Esophagus (tissue), 2 donors: ENCODE results near the gene ZNF644. TPM values are rescaled to one million over a fixed set of nuclear protein-coding genes. Genes with fewer than 3 reads are reported as not detected.

ENCODE experiments used
- H3K27ac ChIP-seq, 2 donors: one replicate each; pipeline ENCODE4 v1.5.1; 2013; ENCODE audit warnings: low read depth in 2 of 2, mild to moderate bottlenecking in 2 of 2, inconsistent platforms in 1 of 2, low read length in 1 of 2, moderate library complexity in 1 of 2
- H3K27me3 ChIP-seq, 2 donors: one replicate each; pipeline ENCODE4 v1.6.1; 2013; ENCODE audit warnings: low read length in 2 of 2, control low read depth in 1 of 2, mild to moderate bottlenecking in 1 of 2; ENCODE audit not compliant: insufficient read depth in 2 of 2, control insufficient read depth in 1 of 2
- H3K36me3 ChIP-seq, 2 donors: one replicate each; pipeline ENCODE4 v1.6.1; 2013; ENCODE audit warnings: low read length in 1 of 2; ENCODE audit not compliant: control insufficient read depth in 2 of 2, insufficient read depth in 2 of 2
- H3K4me1 ChIP-seq, 2 donors: one replicate each; pipeline ENCODE4 v1.6.1; 2013; ENCODE audit warnings: low read length in 1 of 2; ENCODE audit not compliant: control insufficient read depth in 2 of 2, insufficient read depth in 2 of 2
- H3K4me3 ChIP-seq, 2 donors: one replicate each; pipeline ENCODE4 v1.5.1; 2013; ENCODE audit warnings: low read length in 2 of 2, mild to moderate bottlenecking in 2 of 2, low read depth in 1 of 2, moderate library complexity in 1 of 2
- H3K9me3 ChIP-seq, 2 donors: one replicate each; pipeline ENCODE4 v1.6.1; 2013; ENCODE audit warnings: mild to moderate bottlenecking in 2 of 2, low read depth in 1 of 2, low read length in 1 of 2, moderate library complexity in 1 of 2; ENCODE audit not compliant: control insufficient read depth in 2 of 2, insufficient read depth in 1 of 2
- WGBS, 2 donors: extraction: QIAGEN DNeasy Blood & Tissue Kit; methylation state at CpG; one replicate each; pipeline ENCODE4 v1.1.7; 2013; 5-methylcytosine and 5-hydroxymethylcytosine counted together
- polyA plus RNA-seq, 2 donors: library from polyadenylated mRNA; stranded (reverse); fragments of 200-250 nt; gene quantifications; one replicate each; pipeline ENCODE4 v1.2.3, GENCODE V29; 2013
- donor health status: healthy with polysubstance abuse.
- donor health status: Bipolar disorder and iron deficiency.

The ZNF644 gene
- polyA plus RNA-seq, 2 donors, result 11.0 to 15.9 TPM

DNA sequence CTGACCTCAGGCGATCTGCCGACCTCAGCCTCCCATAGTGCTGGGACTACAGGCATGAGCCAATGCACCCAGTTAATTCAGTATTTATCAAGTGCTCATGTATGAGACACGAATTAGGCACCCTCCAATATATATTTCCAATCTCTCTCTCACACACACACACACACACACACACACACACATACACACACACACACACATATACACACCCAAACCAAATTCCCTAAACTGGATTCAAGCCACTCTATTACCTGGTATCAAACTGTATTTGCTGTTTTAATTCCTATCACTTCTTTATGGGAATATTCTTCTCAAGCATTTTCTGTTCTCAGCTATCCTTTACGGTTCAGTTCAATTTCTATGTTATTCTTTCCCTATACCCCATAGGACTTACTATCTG lies 8.5 kb downstream of the ZNF644 start:
- Histone ChIP-seq H3K9me3 (no peaks in the 10 kb centered on the region), H3K27me3 (no peaks in the 10 kb centered on the region), H3K27ac (no peak overlapping the region), H3K4me1 (no peaks in the 10 kb centered on the region), H3K36me3 (no peaks in the 10 kb centered on the region), H3K4me3 (no peak overlapping the region)
- 93 to 96% methylated on average over 4 of the region's 4 CpGs for WGBS, 2 donors

GRCh38 chr1:91012196-91012595 lies 9.6 kb downstream of the ZNF644 start:
- H3K27me3 ChIP-seq, result no peaks in the 10 kb centered on the region
- H3K36me3 ChIP-seq, result no peaks in the 10 kb centered on the region
- WGBS, 2 donors, result 74 to 86% methylated on average over 4 of the region's 4 CpGs
- no peaks in the 10 kb centered on the region for H3K4me1 ChIP-seq
- H3K9me3 ChIP-seq, result no peaks in the 10 kb centered on the region
- no peak overlapping the region for H3K27ac ChIP-seq
- no peak overlapping the region for H3K4me3 ChIP-seq

- Histone ChIP-seq H3K9me3 (no peaks in the 10 kb centered on the region), H3K27me3 (no peaks in the 10 kb centered on the region), H3K36me3 (no peaks in the 10 kb centered on the region), H3K4me1 (no peaks in the 10 kb centered on the region), H3K4me3 (no peak overlapping the region), H3K27ac (no peak overlapping the region)
- 3 to 10% methylated on average over 1 of the region's 1 CpG for WGBS, 2 donors
Observed at GRCh38 chr1:91011726-91012125, 10.1 kb downstream of the ZNF644 start.

GRCh38 chr1:91007827-91008226 lies 14.0 kb downstream of the ZNF644 start:
- Histone ChIP-seq H3K4me1 (no peaks in the 10 kb centered on the region), H3K36me3 (no peaks in the 10 kb centered on the region), H3K27me3 (no peaks in the 10 kb centered on the region), H3K4me3 (no peak overlapping the region), H3K27ac (no peak overlapping the region), H3K9me3 (no peaks in the 10 kb centered on the region)

DNA sequence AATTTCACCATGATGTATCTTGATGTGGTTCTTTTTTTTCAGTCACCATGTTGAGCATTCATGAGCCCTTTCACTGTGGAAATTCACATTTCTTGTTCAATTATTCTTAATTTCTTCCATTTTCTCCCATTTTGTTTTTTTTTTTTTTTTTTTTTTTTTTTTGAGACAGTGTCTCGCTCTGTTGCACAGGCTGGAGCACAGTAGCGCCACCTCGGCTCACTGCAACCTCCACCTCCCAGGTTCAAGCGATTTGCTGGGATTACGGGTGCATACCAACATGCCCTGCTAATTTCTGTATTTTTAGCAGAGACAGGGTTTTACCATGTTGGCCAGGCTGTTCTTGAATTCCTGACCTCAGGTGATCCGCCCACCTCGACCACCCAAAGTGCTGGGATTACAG lies 14.7 kb downstream of the ZNF644 start:
- H3K4me3 ChIP-seq, result no peak overlapping the region
- H3K9me3 ChIP-seq, result no peaks in the 10 kb centered on the region
- no peaks in the 10 kb centered on the region for H3K27me3 ChIP-seq
- no peak overlapping the region for H3K27ac ChIP-seq
- WGBS, 2 donors, result 91 to 95% methylated on average over 7 of the region's 7 CpGs
- no peaks in the 10 kb centered on the region for H3K4me1 ChIP-seq
- H3K36me3 ChIP-seq, result no peaks in the 10 kb centered on the region

DNA sequence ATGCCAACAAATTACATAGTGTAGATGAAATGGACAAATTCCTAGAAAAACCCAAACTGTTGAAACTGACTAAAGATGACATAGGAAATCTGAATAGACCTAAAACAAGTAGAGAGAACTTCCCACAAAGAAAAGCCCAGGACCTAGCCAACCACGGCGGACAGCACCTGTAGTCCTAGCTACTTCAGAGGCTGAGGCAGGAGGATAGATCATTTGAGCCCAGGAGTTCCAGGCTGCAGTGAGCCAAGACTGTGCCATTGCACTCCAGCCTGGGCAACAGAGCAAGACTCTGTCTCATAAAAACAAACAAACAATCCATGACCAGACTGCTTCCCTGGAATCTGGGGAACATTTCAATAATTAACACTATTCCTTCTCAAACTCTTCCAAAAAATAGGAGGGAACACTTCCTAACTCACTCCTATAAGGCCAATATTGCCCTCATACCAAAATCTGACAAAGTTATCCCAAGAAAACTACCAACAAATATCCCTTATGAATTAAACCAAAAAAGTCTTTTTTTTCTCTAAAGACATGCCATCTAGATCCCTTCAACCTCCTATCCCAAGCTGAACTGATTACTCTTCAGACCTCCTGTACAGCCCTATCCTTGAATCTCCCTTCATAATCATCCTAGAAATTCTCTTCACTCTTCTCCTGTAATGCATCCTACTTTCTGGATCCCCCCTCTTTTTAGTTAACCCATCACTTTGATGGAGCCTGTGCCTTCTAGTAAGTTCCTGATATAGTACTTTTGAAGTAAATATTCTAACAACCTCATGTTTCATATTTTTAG lies 15.5 kb downstream of the ZNF644 start:
- Histone ChIP-seq H3K27ac (no peak overlapping the region), H3K4me1 (no peaks in the 10 kb centered on the region), H3K4me3 (no peak overlapping the region), H3K27me3 (no peaks in the 10 kb centered on the region), H3K9me3 (no peaks in the 10 kb centered on the region), H3K36me3 (no peaks in the 10 kb centered on the region)
- 97 to 100% methylated on average over 2 of the region's 2 CpGs for WGBS, 2 donors

DNA sequence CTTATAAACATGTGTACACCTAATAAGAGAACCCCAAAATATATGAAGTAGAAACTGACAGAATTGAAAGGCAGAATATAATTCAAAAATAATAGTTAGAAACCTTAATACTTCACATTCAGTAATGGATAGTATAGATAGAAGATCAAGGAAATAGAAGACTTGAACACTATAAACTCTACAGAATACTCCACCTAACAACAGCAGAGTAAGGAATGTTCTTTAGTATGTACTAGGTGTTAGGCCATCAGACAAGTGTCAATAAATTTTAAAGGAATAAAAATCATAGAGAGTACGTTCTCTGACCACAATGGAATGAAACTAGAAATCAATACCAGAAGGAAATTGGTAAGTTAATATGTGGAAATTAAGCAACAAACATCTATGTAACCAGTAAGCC lies 16.6 kb downstream of the ZNF644 start:
- Histone ChIP-seq H3K4me1 (no peaks in the 10 kb centered on the region), H3K9me3 (no peaks in the 10 kb centered on the region), H3K27me3 (no peaks in the 10 kb centered on the region), H3K36me3 (no peaks in the 10 kb centered on the region), H3K4me3 (no peak overlapping the region), H3K27ac (no peak overlapping the region)
- WGBS, 2 donors, result 90 to 97% methylated on average over 1 of the region's 1 CpG

DNA sequence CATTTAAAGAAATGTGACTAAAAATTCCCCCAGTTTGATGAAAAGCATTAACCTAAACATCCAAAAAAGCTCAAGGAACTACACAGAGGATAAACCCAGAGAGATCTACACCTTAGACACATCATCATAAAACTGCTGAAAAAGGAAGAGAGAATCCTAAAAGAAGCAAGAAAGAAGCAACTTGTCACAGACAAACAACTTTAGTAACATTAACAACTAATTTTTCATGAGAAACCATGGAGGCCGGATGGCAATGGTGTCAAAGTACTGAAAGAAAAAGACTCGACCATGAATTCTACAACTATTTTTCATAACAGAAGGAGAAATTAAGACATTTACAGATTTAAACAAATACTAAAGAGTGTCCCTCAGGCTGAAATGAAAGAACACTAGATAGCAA lies 17.7 kb downstream of the ZNF644 start:
- WGBS, 2 donors, result 90 to 94% methylated on average over 2 of the region's 2 CpGs
- Histone ChIP-seq H3K4me3 (no peak overlapping the region), H3K9me3 (no peaks in the 10 kb centered on the region), H3K27ac (no peak overlapping the region), H3K36me3 (no peaks in the 10 kb centered on the region), H3K4me1 (no peaks in the 10 kb centered on the region), H3K27me3 (no peaks in the 10 kb centered on the region)

DNA sequence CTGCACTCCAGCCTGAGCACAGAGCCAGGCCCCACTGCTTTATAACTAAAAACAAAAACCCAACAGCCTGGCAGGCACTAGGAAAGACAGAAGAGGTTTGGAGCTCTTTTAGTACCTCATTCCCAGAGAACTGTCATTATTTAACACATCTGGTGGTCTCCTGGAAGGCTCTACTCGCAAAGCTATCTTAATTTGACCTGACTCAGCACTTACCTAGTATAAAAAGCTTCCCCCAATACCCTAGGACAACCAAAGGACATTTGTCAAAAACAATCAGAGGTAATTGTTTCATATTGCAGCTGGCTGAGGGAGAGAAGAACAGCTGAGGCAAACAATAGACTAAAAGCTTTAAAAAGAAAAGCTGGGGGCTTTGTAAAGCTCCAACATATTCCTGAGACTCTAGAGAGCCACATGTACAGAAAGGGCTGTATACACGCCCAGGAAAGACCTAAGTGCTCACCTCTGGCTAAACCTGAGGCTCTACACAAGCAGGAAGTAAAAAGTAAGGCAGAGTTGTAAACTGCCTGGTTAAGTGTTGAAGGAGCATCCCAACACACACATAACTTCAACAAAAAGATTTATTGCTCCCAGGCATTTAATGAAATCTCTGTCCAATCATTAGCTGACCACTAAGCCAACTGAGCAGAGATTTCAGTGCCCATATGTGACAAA lies 25.0 kb downstream of the ZNF644 start:
- Histone ChIP-seq H3K4me1 (peaks cover 0 to 4% of the 10 kb centered on the region in 2 donors), H3K27me3 (no peaks in the 10 kb centered on the region), H3K9me3 (peaks cover 0 to 2% of the 10 kb centered on the region in 2 donors), H3K4me3 (no peak overlapping the region), H3K27ac (no peak overlapping the region), H3K36me3 (no peaks in the 10 kb centered on the region)
- WGBS, 2 donors, result 96% methylated on average over 2 of the region's 2 CpGs
